ENCODE data around the gene LRRC46. TPM values are rescaled to one million over a fixed set of nuclear protein-coding genes. Genes with fewer than 3 reads are reported as not detected.

The LRRC46 gene
- total and polyA plus RNA-seq, 10 of the 15 experiments (the other 5 are each of a cell fraction or from before 2014, with no cell fraction given), result 0.15 to 1.8 (median 0.38) TPM; not detected in 1

DNA sequence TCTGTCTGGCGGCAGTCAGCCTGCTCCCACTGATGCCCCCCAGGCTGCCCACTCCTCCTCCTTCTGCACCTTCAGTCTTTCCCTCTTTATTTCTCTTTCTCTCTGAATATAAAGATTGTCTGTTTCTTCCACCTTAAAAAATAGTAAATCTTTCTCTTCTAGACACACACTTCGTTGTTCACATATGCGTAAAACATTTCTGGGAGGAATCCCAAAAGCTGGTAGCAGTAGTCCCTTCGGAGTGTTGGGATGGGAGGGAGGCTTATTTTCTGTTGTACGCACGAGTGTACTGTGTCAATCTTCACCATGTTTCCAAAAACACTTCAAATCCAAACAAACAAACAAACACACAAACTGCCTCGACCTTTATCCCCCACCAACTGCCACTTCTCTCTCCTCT, 19.8 kb upstream of the LRRC46 start (continued):
- TF ChIP-seq, protein P1, sequence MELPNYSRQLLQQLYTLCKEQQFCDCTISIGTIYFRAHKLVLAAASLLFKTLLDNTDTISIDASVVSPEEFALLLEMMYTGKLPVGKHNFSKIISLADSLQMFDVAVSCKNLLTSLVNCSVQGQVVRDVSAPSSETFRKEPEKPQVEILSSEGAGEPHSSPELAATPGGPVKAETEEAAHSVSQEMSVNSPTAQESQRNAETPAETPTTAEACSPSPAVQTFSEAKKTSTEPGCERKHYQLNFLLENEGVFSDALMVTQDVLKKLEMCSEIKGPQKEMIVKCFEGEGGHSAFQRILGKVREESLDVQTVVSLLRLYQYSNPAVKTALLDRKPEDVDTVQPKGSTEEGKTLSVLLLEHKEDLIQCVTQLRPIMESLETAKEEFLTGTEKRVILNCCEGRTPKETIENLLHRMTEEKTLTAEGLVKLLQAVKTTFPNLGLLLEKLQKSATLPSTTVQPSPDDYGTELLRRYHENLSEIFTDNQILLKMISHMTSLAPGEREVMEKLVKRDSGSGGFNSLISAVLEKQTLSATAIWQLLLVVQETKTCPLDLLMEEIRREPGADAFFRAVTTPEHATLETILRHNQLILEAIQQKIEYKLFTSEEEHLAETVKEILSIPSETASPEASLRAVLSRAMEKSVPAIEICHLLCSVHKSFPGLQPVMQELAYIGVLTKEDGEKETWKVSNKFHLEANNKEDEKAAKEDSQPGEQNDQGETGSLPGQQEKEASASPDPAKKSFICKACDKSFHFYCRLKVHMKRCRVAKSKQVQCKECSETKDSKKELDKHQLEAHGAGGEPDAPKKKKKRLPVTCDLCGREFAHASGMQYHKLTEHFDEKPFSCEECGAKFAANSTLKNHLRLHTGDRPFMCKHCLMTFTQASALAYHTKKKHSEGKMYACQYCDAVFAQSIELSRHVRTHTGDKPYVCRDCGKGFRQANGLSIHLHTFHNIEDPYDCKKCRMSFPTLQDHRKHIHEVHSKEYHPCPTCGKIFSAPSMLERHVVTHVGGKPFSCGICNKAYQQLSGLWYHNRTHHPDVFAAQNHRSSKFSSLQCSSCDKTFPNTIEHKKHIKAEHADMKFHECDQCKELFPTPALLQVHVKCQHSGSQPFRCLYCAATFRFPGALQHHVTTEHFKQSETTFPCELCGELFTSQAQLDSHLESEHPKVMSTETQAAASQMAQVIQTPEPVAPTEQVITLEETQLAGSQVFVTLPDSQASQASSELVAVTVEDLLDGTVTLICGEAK (IDR thresholded peaks at IDR 0.05; ENCODE audit: borderline replicate concordance), result no peak
- no peak for TF ChIP-seq RAD21 (IDR thresholded peaks at IDR 0.05; ENCODE audit: insufficient read depth, low read depth, low read length)
- no peak for TF ChIP-seq CBFB (IDR thresholded peaks at IDR 0.05; ENCODE audit: low read depth)
- no peak for TF ChIP-seq BACH1 (IDR thresholded peaks at IDR 0.05; ENCODE audit: borderline replicate concordance)

DNA sequence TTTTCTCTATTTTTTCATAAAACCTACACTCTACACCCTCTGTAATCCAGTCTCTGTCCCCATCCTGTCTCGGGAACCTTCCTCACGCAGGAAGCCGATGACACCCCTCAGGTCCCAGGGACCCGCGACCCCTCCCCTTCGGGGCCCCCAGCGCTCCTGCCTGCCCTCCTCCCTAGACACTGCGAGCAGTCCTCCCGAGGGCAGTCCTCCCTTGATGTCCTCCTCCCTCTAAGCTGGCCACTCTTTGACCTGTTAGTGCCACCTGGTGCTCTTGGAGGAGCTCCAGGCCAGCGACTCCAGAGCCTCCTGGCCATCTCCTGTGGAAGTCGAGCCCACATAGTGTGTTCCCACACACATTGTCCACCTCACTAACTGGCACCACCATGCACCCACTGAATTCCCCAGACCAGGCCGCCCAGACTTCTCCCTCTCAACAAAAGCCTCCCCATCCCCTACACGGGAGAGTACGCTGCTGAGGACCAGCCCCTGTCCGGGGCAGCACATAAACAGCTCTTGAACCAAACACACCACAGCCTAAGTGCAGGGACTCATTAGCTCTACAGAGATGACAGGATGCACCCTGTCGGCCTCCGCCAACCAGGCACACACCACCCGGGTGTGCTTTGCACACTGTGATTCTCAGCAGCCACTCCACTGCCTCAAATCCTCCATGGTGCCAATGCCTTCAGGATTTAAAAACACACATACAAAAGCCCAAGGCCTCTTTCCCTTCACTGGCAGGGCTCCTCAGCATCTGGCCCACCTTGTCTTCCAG, 19.1 kb upstream of the LRRC46 start:
- SMC1A ChIA-PET (ENCODE audit: uncharacterized antibody, unreplicated experiment), result no interaction called here
- DNase-seq (ENCODE audit: low read depth, low spot score) (no peak), FAIRE-seq (no peak), ATAC-seq (no peak)
- no peaks in the 10 kb centered on the region for H3K4me1 ChIP-seq (ENCODE audit: control insufficient read depth, insufficient read depth, low read length)
- intact Hi-C loops (cut with micrococcal nuclease; ENCODE audit: unreplicated experiment), result no loop called here
- H3K36me3 ChIP-seq (ENCODE audit: control insufficient read depth in 2 of 2, insufficient read depth in 2 of 2, low read length in 1 of 2), result peaks cover 9 to 11% of the 10 kb centered on the region in 2 experiments; a peak in 3 of 4 replicates
- no peak overlapping the region for H3K4me3 ChIP-seq
- RAD21 ChIA-PET (ENCODE audit: unreplicated experiment), result no interaction called here
- H3K9ac ChIP-seq (ENCODE audit: control insufficient read depth, insufficient read depth, low read length), result no peak overlapping the region
- no peaks in the 10 kb centered on the region for H3K79me2 ChIP-seq (ENCODE audit: control insufficient read depth, insufficient read depth, low read length)
- H4K20me1 ChIP-seq (ENCODE audit: control insufficient read depth, insufficient read depth), result no peaks in the 10 kb centered on the region
- H3K27ac ChIP-seq (ENCODE audit: control insufficient read depth, insufficient read depth), result no peak overlapping the region
- CTCF ChIA-PET, result no interaction called here
- H3K27me3 ChIP-seq (replicated peaks in 1 of 2; ENCODE audit: control insufficient read depth in 2 of 2, insufficient read depth in 2 of 2, low read length in 1 of 2), result no peaks in the 10 kb centered on the region
- WGBS (ENCODE audit: insufficient coverage, insufficient replicate concordance, low lambda C conversion rate, missing lambda C conversion rate), result 89% methylated on average over 16 of the region's 18 CpGs
- in situ Hi-C loops (cut with MboI), result no loop called here
- no TSS peak for BruUV-seq (replicated peaks)
- POLR2A ChIA-PET, result interaction anchor here (0.6 kb wide), 1 partner anchor 41 kb away, joined by 3 read pairs; no protein-coding TSS in a partner anchor
- no peak overlapping the region for H2AFZ ChIP-seq (ENCODE audit: control insufficient read depth, low read depth, low read length)
- no peak overlapping the region for H3K4me2 ChIP-seq (ENCODE audit: control insufficient read depth, insufficient read depth)
- no peaks in the 10 kb centered on the region for H3K9me3 ChIP-seq (replicated peaks; ENCODE audit: control insufficient read depth, insufficient read depth, low read length)
- TF ChIP-seq, protein P2, sequence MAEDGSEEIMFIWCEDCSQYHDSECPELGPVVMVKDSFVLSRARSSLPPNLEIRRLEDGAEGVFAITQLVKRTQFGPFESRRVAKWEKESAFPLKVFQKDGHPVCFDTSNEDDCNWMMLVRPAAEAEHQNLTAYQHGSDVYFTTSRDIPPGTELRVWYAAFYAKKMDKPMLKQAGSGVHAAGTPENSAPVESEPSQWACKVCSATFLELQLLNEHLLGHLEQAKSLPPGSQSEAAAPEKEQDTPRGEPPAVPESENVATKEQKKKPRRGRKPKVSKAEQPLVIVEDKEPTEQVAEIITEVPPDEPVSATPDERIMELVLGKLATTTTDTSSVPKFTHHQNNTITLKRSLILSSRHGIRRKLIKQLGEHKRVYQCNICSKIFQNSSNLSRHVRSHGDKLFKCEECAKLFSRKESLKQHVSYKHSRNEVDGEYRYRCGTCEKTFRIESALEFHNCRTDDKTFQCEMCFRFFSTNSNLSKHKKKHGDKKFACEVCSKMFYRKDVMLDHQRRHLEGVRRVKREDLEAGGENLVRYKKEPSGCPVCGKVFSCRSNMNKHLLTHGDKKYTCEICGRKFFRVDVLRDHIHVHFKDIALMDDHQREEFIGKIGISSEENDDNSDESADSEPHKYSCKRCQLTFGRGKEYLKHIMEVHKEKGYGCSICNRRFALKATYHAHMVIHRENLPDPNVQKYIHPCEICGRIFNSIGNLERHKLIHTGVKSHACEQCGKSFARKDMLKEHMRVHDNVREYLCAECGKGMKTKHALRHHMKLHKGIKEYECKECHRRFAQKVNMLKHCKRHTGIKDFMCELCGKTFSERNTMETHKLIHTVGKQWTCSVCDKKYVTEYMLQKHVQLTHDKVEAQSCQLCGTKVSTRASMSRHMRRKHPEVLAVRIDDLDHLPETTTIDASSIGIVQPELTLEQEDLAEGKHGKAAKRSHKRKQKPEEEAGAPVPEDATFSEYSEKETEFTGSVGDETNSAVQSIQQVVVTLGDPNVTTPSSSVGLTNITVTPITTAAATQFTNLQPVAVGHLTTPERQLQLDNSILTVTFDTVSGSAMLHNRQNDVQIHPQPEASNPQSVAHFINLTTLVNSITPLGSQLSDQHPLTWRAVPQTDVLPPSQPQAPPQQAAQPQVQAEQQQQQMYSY (CRISPR knock-in tag; IDR thresholded peaks at IDR 0.05), result no peak
- TF ChIP-seq ZBED1 (IDR thresholded peaks at IDR 0.05; ENCODE audit: borderline replicate concordance) (no peak), STAT3 (IDR thresholded peaks at IDR 0.05; ENCODE audit: low read depth, low read length) (no peak), ASH2L (IDR thresholded peaks at IDR 0.05; ENCODE audit: borderline replicate concordance, low read depth) (no peak), RB1 (IDR thresholded peaks at IDR 0.05; ENCODE audit: borderline replicate concordance) (no peak), RAD21 (IDR thresholded peaks at IDR 0.05; ENCODE audit: insufficient read depth, low read depth, low read length) (no peak), MEF2A (IDR thresholded peaks at IDR 0.05; ENCODE audit: insufficient read depth, low read depth, low read length) (no peak), IRF4 (IDR thresholded peaks at IDR 0.05; ENCODE audit: low read depth, low read length) (no peak), MTA2 (IDR thresholded peaks at IDR 0.05; ENCODE audit: low read depth) (no peak)
- TF ChIP-seq, protein P3, sequence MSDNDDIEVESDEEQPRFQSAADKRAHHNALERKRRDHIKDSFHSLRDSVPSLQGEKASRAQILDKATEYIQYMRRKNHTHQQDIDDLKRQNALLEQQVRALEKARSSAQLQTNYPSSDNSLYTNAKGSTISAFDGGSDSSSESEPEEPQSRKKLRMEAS (IDR thresholded peaks at IDR 0.05; ENCODE audit: low read depth, low read length), result no peak
